Left renal cortex interstitium (tissue), 4 donors: ENCODE results near the gene SEC31A. TPM values are rescaled to one million over a fixed set of nuclear protein-coding genes. Genes with fewer than 3 reads are reported as not detected.
A peak's percentile ranks its signal among the peaks of the same experiment; 100 is the strongest.
"Not testable (repeated sequence)": the region's sequence is repeated elsewhere in the genome, so short reads cannot be mapped to it uniquely, and the experiment has no call there.

Experiments
- DNase-seq, 4 donors: peaks; one replicate each; pipeline ENCODE4 v3.0.0-alpha.2; 2013; ENCODE audit warnings: low read depth in 4 of 4, low spot score in 2 of 4, missing footprints in 1 of 4
- polyA plus RNA-seq, 4 donors: library from polyadenylated mRNA; unstranded; fragments of 120-200 nt; gene quantifications; one replicate each; pipeline ENCODE4 v1.2.1, GENCODE V29; 2013; ENCODE audit not compliant: insufficient read length in 4 of 4

Gene SEC31A, protein sequence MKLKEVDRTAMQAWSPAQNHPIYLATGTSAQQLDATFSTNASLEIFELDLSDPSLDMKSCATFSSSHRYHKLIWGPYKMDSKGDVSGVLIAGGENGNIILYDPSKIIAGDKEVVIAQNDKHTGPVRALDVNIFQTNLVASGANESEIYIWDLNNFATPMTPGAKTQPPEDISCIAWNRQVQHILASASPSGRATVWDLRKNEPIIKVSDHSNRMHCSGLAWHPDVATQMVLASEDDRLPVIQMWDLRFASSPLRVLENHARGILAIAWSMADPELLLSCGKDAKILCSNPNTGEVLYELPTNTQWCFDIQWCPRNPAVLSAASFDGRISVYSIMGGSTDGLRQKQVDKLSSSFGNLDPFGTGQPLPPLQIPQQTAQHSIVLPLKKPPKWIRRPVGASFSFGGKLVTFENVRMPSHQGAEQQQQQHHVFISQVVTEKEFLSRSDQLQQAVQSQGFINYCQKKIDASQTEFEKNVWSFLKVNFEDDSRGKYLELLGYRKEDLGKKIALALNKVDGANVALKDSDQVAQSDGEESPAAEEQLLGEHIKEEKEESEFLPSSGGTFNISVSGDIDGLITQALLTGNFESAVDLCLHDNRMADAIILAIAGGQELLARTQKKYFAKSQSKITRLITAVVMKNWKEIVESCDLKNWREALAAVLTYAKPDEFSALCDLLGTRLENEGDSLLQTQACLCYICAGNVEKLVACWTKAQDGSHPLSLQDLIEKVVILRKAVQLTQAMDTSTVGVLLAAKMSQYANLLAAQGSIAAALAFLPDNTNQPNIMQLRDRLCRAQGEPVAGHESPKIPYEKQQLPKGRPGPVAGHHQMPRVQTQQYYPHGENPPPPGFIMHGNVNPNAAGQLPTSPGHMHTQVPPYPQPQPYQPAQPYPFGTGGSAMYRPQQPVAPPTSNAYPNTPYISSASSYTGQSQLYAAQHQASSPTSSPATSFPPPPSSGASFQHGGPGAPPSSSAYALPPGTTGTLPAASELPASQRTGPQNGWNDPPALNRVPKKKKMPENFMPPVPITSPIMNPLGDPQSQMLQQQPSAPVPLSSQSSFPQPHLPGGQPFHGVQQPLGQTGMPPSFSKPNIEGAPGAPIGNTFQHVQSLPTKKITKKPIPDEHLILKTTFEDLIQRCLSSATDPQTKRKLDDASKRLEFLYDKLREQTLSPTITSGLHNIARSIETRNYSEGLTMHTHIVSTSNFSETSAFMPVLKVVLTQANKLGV
- 100 to 1,000 TPM; 214 to 273 (median 230) TPM for polyA plus RNA-seq

DNA sequence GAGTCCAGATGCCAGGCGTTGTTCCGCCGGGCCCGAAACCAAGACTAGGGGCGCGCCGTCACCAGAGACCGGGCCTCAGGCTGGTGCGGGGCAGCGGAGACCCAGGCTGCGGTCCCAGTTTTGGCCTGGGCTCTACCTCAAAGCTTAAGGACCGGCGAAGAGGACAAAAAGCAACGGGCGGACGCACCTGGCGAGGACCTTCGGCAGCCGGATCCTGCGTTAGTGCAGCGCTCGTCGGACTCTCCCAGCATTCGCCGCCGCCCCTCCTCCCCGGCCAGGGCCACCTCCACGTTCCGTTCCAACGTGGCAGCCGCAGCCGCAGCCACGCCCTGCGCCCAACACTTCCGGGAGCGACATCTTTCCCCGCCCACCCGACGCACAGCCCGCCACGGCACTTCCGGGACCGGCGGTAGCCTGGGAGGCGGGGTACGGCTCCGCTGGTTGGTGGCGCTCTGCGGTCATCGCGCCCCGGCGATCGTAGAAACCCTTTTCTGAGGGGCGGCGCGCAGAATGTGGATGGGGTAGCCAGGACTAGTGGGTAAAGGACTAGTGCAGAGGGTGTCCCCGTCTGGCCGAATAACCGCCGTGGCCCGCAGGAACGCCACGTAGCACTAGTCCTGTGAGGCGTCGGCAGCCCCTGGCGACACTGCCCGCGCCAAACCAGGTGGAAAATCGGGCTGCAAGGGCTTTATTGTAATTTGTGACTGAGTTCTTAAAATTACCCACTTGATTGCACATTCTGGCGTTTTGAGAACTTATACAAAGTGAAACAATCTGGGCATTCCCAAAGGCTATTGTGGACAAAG, at the start of gene SEC31A:
Gene SEC31A, minus strand, starts transcription at position 253 of the 806 bp plus-strand sequence. CDS start 9,217 bp downstream, outside the sequence.
- peak; percentile 77 to 93 (median 86) for DNase-seq

DNA sequence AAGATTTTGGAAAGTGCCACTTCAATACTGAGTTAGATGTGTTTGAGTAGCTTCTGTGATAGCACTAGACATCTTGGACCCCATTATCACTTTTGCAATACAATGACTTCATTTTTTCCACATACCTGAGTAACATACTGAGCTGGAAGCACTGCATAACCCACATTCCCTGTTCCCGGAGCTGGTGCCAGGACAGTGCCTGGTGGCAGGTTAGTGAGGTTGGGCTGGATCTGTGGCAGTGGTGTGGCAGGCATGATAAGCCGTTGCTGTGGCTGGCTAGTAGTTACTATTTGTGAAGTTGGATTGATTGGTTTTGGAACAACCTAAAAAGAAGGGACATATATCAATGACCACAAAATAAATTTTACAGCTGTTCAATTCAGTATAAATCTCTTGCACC, 48.5 kb upstream of the SEC31A start:
- no peak for DNase-seq

DNA sequence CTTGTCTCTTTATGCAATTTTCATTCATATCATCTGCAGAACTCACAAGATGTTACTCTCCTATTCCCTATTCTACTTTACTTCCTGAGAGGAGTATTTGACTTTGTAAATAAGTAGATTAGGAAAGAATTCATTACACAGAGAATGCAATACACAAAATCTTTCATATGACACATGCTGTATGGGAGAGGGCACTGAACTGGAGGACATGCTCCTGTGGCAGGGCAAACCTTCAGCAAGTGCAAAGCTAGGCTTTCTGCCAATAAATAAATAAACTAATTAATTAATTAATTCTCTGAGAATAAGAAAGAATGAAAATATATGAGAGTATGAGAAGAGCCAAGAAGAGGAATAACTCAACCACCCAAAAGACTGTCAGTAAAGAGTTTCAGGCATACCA, 43.5 kb upstream of the SEC31A start:
- no peak for DNase-seq

DNA sequence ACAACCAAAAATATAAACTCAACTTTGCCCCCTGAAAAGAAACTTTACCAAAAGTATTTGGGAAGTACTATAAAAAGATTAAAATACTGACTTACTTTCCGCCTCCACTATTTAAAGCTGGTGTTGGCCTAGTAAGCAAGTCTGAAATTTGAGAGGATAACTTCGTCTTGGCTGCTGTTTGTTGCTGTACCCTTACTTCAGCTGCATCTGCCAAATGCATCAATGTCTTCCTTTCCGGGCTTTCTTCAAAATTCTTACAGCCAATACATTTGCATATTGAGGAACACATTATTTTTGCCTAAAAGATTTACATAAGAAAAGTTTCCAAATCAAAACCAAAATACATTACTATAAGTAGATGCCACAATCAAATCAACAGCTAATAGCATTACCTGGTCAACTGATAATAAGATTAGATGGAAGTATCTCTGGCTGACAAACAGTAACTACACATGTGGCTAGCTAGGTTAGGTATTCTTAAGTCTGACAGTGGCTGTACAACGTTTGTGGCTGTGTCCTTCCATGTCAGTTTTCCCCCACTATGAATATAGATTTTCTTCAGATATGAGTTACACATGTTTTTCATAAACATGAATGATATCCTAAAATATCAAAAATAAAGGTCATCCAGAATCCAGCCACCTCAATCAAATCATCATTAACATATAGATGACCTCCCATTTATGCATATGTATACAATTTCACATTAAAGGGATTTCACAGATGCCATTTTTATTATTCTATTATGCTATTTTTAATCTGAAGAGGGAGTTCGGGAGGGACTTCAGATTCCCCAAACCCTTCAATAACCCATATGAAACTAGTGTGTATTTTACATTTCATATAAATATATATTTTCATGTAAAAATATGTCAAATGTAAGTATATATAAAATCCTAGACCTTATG, 40.1 kb upstream of the SEC31A start:
- DNase-seq: no peak

DNA sequence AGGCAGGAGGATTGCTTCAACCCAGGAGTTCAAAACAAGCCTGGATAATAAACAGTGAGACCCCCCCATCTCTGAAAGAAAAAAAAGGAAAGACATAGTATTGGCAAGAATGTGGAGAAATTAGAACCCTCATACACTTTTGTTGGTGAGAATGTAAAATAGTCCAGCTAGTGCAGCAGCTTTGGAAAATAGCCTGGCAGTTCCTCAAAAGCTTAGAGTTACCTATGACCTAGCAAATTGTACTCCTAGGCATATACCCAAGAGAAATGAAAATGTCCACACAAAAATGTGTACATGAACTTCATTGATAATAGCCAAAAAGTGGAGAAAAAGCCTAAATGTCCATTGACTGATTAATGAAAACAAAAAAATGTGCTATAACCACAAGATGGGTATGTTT, 30.8 kb upstream of the SEC31A start:
- no peak for DNase-seq

DNA sequence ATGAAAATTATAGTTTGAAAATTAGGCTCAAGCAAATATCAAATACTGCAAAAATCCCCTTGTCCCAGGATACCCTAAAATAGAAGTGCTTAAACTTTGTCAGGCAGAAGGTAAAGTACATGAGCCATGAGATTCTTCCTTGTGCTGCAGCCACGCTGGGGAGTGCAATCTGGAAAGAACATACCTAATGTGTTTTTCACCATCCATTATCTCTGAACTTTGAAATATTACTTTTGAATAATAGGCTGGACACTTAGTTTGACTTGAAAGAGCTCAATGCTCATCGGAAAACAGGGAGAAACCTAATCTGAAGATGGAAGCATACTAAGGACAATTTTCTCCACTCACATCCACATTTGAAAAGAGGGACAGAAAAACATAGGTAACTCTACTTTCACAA, 28.4 kb upstream of the SEC31A start:
- DNase-seq: no peak

DNA sequence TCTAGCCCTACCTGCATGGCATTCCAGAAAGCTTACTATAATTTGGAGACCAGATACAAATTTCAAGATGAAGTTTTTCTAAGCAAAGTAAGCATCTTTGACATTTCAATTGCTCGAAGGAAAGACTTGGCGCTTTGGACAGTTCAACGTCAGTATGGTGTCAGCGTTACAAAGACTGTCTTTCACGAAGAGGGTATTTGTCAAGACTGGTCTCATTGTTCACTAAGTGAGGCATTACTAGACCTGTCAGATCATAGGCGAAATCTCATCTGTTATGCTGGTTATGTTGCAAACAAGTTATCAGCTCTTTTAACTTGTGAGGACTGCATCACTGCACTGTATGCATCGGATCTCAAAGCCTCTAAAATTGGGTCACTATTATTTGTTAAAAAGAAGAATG, 27.1 kb upstream of the SEC31A start:
- no peak for DNase-seq

DNA sequence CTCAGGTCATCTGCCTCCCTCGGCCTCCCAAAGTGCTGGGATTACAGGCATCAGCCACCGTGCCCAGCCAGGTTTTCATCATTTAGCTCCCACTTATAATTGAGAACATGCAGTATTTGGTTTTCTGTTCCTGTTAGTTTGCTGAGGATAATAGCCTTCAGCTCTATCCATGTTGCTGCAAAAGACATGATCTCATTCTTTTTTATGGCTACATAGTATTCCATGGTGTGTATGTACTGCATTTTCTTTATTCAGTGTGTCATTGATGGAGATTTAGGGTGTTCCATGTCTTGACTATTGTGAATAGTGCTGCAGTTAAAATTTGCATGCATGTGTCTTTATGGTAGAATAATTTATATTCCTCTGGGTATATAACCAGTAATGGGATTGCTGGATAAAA, 23.0 kb upstream of the SEC31A start:
- not testable (repeated sequence) for DNase-seq

DNA sequence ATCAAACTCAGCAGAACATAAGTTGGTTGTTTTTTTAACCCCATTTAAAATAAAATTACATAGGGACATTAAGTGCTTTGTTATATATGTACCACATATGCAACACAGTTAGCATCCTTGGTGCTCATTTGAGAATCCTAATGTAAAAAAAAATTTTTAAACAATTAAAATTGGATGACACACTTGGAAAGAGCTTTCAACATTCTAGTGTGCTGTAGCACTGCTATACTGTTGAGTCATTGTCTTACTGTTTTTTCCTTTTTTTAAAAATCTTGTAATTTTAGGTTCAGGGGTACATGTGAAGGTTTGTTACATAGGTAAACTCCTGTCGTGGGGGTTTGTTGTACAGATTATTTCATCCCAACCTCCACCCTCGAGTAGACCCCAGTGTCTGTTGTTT, 22.4 kb upstream of the SEC31A start:
- DNase-seq: no peak

DNA sequence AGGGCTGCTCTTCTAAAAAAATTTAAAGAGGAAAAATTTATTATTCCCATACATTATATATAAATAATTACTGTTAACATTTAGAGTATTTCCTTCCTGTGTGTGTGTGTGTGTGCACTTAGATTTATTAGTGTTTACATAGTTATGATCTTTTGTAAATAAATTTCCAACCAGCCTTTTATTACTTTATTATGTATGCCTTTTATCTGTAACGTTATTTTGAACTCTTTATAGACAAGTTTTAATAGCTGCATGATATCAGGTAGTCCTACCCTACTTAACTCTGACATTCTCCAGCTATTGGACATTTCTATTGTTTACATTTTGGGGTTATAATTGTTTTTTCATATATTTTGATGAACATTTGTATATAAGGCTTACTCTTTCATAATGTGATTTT, 18.4 kb upstream of the SEC31A start:
- DNase-seq: no peak

DNA sequence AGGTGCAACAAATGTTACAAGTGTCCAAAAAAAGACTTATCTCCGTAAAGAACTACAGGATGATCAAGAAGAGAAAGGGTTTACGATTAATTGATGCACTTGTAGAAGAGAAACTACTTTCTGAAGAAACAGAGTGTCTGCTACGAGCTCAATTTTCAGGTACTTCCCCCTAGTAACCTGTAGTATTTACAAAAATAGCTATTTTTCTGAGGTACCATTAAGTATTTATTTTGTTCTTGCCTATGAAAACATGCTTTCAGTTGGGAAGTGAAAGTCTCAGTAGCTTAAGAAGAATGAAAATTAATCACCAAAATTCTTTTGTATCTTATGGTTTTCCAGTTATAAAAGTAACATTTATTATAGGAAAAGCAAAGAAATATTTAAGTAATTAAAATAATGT, 15.5 kb upstream of the SEC31A start:
- no peak for DNase-seq

DNA sequence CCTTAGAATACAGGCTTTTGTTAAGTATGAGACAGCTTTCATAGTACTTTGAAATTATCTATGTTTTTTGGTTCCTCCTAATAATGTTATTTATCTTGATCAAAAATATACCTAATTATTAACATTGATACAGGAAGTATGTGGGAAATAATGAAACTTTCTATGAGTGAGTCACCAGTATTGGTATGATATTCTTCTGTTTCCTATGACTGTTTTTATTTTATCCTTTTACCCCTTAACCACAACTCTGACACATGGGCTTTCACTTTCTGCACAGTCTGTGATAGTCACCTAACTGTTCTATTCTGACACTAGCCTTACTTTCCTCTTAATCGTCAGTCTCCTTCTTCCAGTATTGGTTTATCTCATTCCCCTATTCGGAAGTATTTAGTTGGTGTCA, 14.3 kb upstream of the SEC31A start:
- DNase-seq: no peak

DNA sequence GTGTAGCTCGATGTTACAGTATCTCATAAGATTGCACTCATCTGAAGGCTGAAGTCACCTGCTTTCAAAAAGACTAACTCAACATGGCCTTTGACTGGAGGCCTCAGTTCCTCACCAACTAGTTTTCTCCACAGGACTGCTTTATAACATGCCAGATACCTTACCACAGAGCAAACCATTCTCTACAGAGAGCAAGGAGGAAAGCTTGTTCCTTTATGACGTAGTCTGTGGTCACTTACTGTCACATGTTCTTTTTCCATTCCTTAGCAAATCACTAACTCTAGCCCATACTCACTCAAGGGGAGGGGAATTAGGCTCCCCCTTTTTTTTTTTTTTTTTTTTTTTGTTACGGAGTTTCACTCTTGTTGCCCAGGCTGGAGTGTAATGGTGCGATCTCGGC, 12.8 kb upstream of the SEC31A start:
- DNase-seq: no peak

DNA sequence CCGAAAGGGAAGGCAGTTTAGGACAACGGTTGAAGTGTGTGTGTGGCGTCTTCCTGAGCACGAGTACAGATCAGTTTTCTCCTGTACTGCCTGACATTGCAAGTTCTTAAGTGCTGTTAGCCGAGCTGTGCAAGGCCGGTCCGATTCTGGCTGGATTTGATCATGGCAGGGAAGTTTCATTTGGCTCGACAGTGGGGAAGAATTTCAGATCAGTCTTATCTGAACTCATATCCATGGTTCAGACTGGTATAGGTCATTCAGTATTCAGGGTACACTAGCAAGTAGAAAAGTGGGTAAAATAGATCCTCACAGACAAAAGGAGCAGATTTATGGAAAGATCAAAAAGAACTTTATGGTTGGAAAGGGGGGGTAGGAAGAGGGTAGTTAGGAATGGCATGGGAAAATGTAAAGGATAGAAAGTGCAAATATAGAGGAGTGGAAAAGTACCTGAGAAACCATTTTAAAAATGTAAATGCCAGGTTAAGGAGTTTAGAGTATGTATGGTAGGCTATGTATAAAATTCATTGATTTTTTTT, 10.3 kb upstream of the SEC31A start:
- DNase-seq: peak in 1 of 4 donors; percentile 83

DNA sequence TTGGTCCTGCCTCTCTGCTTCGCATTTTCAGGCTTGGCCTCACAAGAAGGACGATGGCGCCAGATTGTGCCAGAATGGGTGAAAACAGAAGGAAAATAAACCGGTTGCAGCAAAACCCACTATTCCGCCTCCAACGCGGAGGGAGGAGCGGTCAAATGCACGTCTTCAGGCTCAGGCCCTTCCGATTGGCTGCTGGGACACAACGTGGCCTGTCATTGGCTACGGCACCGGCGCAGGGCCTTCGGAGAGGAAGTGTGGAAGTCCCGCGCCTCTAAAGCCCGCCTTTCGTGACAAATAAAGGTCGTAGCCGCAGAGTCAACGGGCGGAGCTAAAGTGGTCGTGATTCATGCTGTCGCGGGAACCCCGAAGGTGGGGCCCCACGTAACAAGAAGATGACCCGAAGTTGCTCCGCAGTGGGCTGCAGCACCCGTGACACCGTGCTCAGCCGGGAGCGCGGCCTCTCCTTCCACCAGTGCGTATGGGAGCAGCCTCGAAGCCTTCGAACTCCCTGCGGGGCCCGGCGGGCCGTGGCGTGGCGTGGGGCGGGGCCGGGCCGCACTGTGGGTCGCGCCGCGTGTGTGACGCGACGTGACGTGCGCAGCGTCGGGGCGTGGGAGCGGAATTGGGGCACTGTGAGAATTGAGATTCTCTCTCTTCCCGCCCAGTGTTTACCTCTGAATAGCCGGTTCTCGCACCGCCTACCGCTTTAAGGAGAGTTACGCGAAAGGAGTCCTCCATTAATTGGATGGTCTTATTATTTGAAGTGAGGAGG, 9.6 kb upstream of the SEC31A start, which contains the start of gene THAP9:
Gene THAP9, plus strand, starts transcription at position 325 of the 772 bp plus-strand sequence. Its CDS starts 68 bp downstream, at position 393.
- DNase-seq: peak; percentile 96 to 98 (median 98)

DNA sequence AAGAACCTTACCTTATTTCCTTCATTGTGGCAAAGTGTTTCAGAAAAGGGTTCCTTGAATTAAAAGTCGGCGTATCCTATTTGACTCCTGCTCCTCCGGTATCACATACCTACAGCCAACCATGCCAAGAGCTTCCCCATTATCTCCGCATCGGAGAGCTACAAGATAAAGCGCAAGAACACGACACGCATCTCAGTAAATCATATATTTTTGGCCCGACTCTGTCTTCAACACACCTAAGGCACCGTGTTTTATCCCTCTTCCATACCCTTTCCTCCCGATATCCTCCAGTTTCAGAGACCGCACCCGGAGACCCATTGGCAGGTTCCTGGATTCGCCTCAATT, 9.1 kb upstream of the SEC31A start:
- no peak for DNase-seq

DNA sequence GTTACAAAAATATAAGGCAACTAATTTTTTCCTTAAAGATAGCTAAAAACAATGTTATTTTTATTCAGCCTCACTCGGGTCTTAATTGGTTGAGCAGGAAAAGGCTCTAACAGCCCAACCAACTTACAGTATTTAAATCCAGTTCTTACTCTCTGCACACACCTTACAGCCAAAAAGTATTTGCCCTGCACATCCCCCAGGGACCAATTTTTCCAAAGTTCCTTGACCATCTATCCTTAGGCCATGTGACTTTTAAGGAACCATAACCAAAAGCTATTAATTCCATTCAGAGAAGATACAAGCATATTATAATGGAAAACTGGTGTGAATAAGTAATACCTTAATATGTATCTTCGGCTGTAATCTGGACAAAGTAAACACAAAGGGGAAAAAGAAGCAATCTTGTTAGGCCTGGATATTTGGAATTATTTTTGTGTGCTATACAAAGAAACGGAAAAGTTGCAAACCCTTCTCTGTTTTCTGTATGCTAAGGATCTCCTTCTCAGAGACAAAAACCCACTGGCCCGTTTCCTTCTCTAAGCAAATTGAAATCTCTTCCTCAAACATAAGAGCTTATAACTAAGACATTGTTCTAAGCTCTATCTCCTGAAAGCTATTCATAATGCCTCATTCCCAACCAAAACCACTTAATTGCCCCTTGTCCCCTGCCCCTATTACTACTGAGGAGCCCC, 8.6 kb upstream of the SEC31A start:
- peak in 1 of 4 donors; percentile 52 for DNase-seq
